NCI-H1417 treated with DMSO at 0.1 percent for 48 hours (cell line): ENCODE results near the gene FRS3.
A peak's percentile ranks its signal among the peaks of the same experiment; 100 is the strongest.

Source experiments
- DNase-seq: peaks from one replicate; lab custom pipeline; 2025; lab: John Stamatoyannopoulos, UW

Gene FRS3

DNA sequence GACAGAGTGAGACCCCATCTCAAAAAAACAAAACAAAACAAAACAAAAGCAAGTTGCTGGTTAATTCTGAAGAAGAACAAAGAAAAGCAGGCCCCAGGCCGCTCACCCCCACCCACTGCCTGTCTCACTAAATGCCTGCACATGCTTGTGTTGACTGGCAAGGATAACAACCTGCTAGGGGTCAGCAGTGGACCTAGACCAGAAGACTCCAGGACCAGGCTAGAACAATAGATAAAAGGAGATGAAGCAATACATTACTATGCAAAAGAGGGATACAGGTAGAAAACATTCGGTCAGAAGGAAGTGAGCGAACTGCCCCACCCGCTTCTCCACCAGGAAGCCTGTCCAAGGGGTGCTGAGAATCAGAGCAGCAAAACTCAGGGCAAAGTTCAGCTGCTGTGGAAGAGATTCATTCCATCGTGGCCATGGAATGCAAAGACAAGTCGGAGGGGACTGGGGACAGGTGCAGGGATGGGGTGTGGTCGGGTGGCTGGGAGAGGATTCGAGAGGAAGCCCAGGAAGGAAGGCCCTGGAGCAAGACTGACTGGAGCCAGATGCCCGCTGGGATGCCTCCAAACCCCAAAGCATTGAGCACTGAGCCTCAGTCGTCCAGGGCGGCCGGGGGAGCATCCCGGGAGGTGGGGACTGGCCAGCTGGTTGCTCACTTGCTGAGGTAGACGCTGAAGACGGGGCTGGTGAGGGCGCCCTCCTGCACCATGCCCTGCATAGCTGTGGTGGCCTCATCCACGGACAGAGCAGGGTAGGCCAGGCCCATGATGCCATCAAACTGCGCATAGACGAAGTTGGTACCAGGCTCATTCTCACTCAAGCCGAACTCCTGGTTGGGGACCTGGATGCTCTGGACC, 37.8 kb downstream of the FRS3 start:
- no peak for DNase-seq

DNA sequence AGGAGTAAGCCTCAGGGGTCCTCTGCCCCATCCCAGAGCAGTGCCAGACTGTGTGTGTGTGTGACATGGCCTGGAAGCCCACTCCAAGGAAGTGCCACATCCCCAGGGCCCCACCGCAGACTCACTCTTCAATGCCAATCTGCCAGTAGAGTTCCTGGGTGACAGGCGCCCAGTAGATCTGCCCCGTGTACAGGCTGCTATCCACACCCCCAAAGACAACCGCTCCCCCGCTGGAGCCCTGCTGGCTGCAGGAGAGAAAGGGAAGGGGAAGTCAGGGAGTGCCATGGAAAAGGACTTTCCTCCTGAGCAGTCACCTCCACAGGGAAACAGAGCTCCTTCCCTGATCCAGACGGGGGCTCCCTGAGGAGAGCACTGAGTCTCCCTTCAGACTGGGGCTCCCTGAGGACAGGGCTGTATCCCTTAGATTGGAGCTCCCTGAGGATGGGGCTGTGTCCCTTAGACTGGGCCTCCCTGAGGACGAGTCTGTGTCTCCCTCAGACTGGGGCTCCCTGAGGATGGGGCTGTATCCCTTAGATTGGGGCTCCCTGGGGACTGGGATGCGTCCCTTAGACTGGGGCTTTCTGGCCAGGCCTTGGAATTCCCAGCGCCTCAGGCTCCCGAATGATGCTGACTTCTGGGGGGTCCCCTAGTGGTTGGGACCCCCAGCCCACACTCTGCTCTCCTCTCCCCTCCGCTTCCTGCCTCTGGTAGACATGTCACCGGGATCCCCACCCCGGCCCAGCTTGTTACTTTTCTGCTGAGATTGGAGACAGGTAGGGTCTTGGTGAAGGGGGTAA, 39.1 kb downstream of the FRS3 start:
- no peak for DNase-seq

DNA sequence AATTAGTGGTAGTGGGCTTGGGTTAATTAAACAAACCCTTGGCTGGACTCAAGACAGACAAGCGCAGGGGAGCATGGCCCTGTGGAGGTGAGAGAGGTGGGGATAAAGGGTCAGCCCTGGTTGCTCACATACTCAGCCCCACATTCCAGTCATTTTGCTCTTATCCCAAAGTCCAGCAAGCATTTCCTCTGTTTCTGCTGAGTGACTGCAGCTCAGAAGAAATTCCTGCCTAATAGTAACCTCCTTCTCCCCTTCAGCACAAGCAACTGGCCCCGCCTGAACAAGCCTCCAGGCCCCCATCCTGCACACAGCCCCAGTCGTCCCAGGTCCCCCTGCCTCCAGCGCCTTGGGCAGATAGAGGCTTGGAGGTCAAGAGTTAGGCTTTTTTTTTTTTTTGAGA, 40.7 kb downstream of the FRS3 start:
- DNase-seq, result no peak

DNA sequence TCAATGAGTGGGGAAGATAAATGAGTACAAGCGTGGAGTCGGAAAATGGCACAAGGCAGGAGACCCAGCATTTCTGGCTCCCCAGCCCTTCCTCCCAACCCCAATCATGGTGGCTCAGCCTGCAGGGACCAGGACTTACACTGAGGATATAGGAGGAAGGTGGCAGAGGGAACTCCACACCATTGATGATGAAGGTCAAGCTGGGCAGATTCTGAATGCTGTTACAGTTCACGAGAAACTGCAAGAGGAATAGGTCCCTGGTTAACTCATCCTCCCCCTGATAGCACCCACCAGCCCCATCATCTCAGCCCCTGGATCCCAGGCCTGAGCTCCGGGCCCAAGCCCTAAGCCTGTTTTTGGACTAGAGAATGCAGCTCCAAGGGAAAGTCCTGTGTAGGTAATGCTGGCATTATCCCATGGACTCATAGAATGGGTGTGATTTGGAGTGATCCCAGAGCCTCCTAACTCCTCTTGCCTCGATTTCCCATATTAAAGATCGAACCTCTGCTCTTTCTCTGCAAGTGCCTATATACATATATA, 42.0 kb downstream of the FRS3 start:
- no peak for DNase-seq

DNA sequence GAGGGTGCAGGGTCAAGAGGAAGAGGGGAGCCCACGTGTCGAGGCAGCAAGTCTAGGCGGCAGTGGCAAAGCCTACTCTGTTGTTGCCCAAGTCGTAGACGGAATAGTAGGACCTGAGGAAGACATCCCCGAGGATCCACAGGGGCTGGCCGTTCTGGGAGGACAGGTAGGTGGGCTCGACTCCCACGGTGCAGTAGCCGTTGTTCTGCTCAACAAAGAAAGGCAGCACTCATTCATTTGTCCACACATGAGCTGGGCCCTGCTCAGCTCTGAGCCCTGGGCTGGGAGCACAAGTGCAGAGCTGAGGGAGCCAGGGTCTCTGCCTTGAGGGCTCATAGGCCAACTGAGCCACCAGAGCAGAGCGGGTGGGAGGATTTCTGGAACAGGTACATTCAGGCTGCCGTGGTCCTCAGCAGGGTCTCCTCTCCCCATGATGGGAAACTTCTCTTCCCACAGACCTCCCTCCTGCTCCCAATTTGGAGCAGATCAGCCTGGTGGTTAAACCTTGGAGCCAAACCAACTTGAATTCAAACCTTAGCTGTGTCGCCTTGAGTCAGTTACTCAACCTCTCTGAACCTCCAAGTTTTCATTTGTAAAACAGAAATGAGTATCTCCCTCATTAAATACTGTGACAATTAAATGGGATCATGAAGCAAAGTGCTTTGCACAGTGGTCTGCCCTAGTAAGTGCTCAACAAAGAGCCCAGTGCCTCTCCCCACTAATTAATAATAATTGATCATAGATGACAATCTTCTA, 42.7 kb downstream of the FRS3 start:
- DNase-seq, result no peak

DNA sequence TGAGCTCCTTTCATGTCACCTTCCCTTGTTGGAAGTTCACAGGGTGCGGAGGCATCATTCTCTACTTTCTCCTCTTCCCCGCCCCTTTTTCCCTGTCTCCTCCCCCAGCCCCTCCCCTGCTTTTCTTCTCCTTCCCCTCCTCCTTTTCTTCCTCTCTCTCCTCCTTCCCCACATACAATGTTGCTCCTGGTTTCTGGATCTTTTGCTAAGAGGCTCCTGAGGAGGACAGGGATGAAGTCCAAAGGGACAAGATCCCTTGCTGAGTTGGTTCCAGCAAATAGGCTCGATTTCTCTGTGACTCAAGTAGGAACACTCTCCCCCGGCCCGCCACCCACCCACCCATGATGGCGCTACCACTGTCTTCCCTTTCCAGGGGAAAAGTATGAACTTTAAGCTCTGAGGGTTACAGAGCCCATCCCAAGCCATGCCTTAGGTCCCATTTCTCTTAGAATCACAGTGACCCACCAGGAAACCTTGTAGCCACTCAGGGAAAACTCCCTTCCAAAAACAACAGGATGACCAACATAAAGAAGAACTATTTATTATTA, 43.4 kb downstream of the FRS3 start:
- no peak for DNase-seq

DNA sequence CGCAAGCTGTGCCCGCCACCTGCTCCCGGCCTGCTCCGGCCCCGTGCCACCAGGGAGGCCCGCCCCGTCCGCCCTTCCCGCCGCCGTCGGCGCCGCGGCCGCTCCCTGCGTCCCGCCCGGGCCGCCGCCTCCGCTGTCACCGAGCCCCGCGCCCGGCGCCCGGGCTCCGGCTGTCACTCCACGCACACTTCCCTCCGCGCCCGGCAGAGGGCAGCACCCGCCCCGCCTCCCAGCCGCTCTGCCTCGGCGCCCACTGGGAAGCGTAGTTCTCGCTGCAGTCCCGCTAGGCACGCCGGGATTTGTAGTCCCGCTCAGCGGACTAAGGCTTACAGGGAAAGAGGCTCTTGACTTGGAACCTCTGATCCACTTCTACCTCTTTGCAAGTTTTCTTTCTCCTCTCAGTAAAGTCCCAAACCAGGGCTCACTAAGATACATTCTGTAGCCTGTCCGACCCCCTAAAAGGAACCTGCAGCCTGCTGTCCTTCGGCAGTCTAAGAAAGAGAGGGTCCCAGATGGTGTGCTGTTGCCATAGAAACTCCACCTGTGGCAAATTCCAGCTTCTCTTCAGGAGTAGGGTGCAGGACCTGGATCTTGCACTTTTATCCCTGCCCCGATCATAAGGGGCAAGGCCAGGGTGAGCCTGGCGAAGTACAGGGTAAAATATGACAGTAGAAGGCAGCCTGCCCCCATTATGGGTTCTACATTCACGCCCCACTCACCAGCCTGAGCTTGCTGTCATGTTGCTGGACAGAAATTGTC, 44.1 kb downstream of the FRS3 start, which contains the start of gene TFEB:
Gene TFEB, minus strand, starts transcription at position 182 of the 759 bp plus-strand sequence. CDS start 44,395 bp downstream, outside the sequence.
- peak; percentile 26 for DNase-seq

DNA sequence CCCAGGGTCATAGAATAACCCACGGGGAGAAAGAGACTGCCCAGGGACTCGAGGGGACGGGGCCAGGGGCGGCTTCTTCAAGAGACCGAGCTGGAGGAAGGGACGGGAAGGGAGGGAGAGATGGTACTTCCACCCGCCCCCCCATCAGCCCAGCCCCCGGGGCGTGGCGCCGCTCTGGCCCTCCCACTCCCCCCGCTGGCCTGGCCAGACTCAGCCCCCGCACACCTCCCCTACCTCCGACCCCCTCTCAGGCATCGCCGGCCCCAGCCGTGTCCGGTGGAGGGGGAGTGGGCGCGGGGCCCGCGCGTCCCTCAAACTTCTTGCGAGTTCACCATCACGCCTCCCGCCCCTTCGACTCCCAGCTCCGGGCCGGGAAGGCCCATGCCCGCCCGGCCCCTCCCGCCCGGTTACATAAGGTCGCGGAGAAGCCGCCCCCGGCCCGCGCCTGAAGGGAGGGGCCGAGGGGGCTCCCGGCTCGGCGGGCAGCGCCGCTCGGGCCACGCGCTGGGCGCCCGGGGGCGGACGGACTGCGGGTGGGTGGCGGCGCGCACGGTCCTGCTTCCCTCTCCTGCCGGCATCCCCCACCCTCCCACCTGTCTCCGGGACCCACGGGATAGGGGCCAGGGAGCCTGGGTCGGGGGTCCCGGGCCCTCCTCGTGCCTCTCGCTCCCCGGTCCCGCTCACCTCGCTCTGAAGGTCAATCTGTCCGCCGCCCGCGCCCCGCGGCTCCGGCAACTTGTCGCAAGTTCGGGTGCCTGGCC, 44.9 kb downstream of the FRS3 start:
- DNase-seq, result no peak

DNA sequence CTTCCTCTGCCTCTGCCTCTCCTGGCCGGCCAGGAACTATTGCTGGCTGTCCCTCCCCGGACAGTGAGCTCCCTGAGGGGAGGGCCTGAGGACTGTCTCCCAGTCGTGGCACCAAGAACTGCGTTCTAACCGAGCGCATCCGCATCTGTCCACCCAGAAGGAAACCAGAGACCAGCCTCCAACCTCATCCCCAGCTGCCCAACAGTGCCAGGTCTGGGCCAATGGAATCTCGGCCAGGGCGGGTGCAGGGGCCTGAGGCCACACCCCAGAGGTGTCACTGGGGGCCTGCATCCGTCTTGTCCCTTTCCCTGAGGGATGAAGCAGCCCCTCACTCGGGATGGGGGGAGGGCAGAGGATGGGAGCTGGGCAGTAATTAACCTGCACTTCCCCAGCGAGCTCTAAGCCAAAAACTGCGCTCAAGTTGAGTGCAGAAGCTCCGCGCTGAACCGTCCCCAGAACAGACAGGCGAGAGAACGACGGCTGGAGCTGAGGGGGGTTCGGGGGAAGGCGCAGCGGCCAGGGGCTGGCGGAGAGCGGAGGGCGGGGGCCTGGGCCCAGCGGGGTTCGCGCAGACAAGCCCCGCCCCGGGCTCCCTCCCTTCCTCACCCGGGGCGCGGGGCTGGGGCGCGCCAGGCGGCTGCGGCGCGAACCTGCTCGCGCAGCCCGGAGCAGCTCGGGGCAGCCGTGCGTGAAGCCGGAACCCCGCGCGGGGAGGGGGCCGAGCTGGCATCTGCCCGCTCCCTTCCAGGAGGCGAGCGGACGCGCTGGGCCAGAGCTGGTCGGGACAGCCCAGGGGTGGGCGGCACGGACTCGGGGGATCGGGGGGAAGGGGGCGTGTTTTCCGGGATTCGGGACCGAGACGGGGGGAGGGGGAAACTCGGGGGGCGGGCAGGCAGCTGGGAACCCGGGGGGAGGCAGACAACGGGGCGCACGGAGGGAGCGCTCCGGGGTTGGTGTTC, 45.7 kb downstream of the FRS3 start:
- no peak for DNase-seq

DNA sequence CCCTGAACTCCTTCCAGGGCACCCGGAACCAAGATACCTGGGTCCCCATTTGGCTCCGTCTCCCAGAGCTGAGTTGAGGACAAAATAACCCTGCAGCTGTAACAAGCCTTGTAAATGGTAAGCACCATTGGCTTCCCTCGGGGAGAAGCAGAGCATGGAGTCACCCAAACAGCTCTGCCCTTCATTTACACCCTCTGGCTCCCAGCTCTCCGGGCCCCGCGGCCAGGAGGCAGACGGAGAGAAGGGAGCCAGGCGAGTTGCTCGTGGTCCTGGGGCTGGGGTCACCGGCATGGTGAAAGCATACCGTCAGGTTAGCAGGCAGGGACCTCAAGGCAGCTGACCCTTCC, 46.4 kb downstream of the FRS3 start:
- no peak for DNase-seq

DNA sequence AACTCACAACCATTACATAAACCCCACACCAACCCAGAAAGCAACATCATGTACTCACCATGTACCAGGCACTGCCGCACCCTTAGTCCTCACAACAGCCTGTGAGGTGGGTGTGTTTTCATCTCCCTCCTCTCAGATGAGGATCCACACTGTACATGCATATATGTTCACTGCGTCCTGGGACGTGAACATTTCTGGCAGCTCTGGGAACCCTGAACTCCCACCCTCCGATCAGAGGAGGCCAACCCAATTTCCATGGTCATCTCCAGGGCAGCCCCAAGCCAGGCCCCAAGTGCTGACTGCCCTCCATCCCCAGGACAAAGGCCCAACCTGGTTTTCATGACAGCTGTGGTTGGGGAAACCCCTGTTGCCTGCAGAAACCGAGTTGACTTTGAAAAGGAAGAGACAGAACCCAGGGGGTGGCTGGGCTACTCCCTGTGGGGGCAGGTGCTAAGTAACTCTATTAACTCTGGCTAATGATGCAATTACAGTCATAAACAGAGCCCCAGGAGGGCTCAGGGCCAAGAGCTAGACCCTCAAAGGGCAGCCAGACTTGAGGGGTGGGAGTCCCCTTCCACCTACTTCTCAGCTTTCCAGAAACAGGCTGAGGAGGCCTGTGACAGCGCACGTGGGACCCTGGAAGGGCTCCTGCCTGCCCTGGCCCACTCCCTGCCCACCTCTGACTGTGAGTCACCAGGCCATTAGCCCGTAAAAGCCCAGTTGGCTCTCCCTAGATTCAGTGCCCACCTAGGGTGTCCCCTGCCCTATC, 46.9 kb downstream of the FRS3 start:
- DNase-seq, result peak; percentile 50

DNA sequence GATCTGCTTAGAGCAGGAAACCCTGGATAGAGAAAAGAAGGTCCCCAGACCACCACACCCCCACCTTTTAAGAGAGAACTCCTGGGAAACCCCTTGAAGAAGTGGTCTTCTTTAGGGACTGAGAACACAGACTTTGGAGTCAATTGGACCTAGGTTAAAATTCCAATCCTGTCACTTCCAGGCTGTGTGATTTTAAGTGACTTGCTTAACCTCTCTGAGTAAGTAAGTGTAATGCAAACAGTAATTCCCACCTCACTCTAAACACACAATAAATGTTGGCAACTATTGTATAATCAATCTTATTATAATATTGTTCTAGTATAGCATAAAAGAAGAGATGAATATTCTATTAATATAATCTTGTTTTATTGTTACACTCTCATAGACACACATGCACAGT, 47.6 kb downstream of the FRS3 start:
- DNase-seq, result no peak

DNA sequence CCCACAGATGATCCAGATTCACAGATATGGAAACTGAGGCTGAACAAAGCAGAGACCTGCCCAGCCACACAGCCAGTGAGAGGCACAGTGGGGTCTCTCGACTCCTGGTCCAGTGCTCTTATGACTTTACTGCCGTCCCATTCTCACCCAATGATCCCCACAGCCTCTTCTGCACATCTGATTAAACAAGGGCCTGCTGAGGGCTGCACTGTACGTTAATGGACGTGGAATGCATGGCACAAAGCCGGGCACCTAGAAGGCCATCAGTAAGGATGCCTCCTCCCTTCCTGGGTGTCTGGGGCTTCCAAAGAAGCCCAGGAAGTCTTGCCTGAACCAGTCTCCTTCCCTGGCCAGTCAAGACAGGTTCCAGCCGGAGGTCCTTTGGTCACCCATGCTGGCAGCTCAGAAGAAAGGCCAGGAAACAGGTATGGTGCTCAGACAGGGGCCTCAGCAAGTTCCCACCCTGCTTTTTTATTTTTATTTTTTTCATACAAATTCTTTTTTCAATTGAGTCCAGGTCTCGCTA, 48.1 kb downstream of the FRS3 start:
- DNase-seq, result no peak

DNA sequence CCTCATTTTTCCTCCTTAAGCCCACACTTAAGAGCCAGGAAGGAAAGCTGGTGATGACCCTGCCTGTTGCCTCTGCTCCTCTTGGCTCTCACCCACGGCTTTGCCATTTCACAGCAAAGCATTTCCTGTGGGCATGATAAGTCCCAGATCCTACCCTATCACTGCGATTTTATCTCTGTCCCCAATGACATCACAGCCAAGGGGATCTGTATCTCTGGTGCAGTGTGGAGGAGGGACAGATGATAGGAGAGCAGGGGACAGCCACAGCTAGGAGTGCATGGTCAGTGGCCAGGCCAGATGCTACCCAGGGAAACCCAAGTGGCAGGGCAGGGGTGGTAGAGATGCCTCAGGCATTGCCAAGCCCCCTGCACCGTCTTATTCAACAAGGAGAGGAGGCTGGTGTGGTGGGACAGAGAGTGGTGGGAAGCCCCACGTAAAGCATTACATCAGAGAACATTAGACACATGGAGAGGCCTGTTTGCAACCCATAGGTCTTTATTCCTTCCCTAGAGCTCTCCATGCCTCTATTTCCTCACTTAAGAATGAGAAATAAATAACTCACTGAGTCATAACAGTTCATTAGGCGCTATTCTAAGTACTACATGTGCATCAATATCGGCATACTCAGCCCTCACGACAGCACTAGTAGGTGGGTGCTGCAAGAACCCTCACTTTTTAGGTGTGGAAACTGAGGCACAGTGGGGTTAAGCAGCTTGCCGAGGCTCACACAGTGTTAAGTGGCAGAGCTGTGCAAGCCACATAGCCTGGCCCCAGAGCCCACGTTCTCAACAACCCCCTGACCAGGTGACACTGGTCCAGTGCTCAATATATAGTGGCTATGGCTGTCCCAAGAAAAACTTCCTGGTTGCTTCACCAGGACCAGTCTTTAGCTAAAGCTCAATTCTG, 48.9 kb downstream of the FRS3 start:
- DNase-seq, result no peak

DNA sequence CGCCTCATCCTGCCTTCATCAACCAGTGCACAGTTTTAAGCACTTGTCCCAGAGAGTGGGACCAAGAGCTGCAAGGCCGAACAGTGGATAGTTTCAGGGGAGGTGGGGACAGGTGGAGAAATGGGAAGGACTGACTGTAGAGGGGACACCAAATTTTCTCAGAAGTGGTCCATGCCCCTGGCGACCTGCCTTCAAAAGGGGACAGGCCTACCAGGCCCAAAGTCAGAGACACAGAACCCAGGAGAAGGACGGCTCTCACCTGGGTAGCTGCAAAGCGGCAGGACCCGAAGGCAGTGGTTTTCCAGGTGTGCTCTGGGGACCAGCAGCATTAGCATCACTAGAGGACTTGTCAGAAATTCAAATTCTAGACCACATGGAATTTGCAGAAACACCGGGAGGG, 50.1 kb downstream of the FRS3 start:
- no peak for DNase-seq

DNA sequence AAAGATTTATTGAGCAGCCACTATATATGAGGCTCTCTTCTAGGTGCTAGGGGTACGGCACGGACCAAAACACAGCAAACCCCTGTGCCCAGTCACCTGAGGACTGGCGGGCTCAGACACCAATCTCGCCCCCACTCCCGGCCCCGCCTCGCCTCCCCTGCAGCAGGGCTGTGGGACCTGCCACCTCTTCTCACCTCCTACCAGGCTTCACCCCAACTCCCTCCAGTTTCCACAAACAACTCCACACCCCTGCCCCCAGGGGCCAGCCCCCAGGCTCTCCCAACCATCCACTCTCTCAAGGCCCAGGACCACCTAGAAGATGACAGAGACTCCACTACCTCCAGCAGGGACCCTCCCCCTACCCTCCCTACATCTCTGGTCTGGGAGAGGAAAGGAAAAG, 50.7 kb downstream of the FRS3 start:
- DNase-seq, result no peak
